Measurements from ENCODE around the gene MAGI1.

DNA sequence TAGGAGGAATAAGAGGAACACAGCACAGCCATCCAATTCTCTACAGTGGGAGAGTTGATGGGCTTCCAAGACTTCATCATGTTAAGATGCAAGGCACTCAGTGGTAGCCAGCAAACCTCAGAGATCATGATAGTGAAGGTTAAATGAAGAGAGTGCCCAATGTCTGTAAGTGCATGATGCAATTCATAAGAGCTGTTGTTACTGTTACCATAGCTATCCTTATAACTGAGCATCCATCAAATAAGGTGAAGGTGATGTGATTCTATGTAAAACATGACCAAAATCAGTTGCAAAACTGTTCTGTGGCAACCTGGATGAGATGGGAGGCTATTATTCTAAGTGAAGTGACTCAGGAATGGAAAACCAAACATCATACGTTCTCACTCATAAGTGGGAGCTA is 289.7 kb downstream of the MAGI1 start:
- TF ChIP-seq POLR2A (IDR thresholded peaks at IDR 0.05) = no peak
- TF ChIP-seq, protein P1, sequence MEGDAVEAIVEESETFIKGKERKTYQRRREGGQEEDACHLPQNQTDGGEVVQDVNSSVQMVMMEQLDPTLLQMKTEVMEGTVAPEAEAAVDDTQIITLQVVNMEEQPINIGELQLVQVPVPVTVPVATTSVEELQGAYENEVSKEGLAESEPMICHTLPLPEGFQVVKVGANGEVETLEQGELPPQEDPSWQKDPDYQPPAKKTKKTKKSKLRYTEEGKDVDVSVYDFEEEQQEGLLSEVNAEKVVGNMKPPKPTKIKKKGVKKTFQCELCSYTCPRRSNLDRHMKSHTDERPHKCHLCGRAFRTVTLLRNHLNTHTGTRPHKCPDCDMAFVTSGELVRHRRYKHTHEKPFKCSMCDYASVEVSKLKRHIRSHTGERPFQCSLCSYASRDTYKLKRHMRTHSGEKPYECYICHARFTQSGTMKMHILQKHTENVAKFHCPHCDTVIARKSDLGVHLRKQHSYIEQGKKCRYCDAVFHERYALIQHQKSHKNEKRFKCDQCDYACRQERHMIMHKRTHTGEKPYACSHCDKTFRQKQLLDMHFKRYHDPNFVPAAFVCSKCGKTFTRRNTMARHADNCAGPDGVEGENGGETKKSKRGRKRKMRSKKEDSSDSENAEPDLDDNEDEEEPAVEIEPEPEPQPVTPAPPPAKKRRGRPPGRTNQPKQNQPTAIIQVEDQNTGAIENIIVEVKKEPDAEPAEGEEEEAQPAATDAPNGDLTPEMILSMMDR (IDR thresholded peaks at IDR 0.05) = no peak

Measured in prostate gland (tissue), 2 donors.